MM.1S (cell line): Measurements from ENCODE around the gene CDK9.

ENCODE experiments used
- EZH2 ChIP-seq: fragments of 300-600 bp; sonication (generic); optimal IDR thresholded peaks from 2 replicates; pipeline ENCODE3; 2017; ENCODE audit warnings: low read depth, mild to moderate bottlenecking, antibody characterized with exemption, low read length, mixed read lengths
- TF ChIP-seq, protein P1 (sequence below): fragments of 300-600 bp; sonication (generic); IDR thresholded peaks from 2 replicates; pipeline ENCODE4 v1.5.1; 2016; ENCODE audit warnings: antibody characterized with exemption, low read length, mixed read lengths

DNA sequence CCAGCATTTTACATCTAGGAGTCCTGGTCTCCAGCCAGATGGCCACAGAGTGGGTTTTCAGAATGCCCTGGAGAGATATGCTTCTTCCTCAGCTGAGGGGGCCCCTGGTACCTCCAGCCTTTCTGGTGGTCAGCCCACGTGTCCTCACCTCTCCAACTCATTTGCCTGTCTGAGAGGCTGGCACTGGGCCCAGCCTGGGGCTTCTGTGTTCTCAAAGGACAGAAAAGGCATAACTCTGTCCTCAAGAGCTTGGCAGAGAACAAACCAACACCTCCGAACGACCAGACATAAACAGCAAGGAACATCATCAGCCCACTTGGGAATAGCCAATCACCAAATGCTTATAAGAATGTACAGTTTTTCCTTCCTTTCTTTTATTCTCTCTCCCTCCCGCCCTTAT lies 51.5 kb downstream of the CDK9 start:
- TF ChIP-seq, protein P1, sequence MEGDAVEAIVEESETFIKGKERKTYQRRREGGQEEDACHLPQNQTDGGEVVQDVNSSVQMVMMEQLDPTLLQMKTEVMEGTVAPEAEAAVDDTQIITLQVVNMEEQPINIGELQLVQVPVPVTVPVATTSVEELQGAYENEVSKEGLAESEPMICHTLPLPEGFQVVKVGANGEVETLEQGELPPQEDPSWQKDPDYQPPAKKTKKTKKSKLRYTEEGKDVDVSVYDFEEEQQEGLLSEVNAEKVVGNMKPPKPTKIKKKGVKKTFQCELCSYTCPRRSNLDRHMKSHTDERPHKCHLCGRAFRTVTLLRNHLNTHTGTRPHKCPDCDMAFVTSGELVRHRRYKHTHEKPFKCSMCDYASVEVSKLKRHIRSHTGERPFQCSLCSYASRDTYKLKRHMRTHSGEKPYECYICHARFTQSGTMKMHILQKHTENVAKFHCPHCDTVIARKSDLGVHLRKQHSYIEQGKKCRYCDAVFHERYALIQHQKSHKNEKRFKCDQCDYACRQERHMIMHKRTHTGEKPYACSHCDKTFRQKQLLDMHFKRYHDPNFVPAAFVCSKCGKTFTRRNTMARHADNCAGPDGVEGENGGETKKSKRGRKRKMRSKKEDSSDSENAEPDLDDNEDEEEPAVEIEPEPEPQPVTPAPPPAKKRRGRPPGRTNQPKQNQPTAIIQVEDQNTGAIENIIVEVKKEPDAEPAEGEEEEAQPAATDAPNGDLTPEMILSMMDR = no peak
- TF ChIP-seq EZH2 = no peak
